AG09319 (cell line): Measurements from ENCODE around the gene ELOB.

Experiments used
- DNase-seq: peaks from one replicate; pipeline ENCODE4 v3.0.0-alpha.2; 2010; ENCODE audit warnings: low read depth; ENCODE audit errors: extremely low read depth
- CTCF ChIP-seq: IDR thresholded peaks from 2 replicates; pipeline ENCODE4 v1.5.1; 2011; ENCODE audit warnings: low read depth, mild to moderate bottlenecking, inconsistent platforms, low read length, moderate library complexity

Gene ELOB

GRCh38 chr16:2774161-2774891 is 2.8 kb downstream of the ELOB start:
- no peak for TF ChIP-seq CTCF
- DNase-seq: no peak

- no peak for TF ChIP-seq CTCF
- DNase-seq: no peak
Observed at GRCh38 chr16:2773188-2773968, 3.7 kb downstream of the ELOB start.

GRCh38 chr16:2771496-2772402 is 5.3 kb downstream of the ELOB start:
- no peak for DNase-seq
- TF ChIP-seq CTCF: no peak

GRCh38 chr16:2770057-2770951 is 6.8 kb downstream of the ELOB start:
- DNase-seq: no peak
- no peak; the same call in 1 of the 2 replicates for TF ChIP-seq CTCF

- no peak for DNase-seq
- TF ChIP-seq CTCF: no peak
Observed at GRCh38 chr16:2769675-2770056, 7.4 kb downstream of the ELOB start.

GRCh38 chr16:2769100-2769529 is 8.0 kb downstream of the ELOB start:
- DNase-seq: no peak
- no peak for TF ChIP-seq CTCF
